NCI-H2227 (cell line): ENCODE results near the gene FAM174C.

Experiments used
- DNase-seq: peaks from one replicate; lab custom pipeline; 2025; ENCODE audit not compliant: unreplicated experiment; lab: John Stamatoyannopoulos, UW

FAM174C gene

GRCh38 chr19:1249990-1250436 lies 25.3 kb upstream of the FAM174C start:
- no peak for DNase-seq

GRCh38 chr19:1250437-1251260 lies 24.7 kb upstream of the FAM174C start:
- peak; percentile 92 for DNase-seq

- DNase-seq: peak; percentile 68
Measured at GRCh38 chr19:1251330-1252220, 23.8 kb upstream of the FAM174C start.

- no peak for DNase-seq
Measured at GRCh38 chr19:1252221-1252820, 23.0 kb upstream of the FAM174C start.

- DNase-seq: no peak
Measured at GRCh38 chr19:1252821-1253513, 22.4 kb upstream of the FAM174C start.

- no peak for DNase-seq
Measured at GRCh38 chr19:1253514-1254080, 21.7 kb upstream of the FAM174C start.

- DNase-seq: no peak
Measured at GRCh38 chr19:1254081-1254527, 21.2 kb upstream of the FAM174C start.

GRCh38 chr19:1254530-1255185 lies 20.7 kb upstream of the FAM174C start:
- no peak for DNase-seq

- DNase-seq: no peak
Measured at GRCh38 chr19:1255186-1256161, 19.9 kb upstream of the FAM174C start.

GRCh38 chr19:1256646-1257474 lies 18.5 kb upstream of the FAM174C start:
- no peak for DNase-seq

- DNase-seq: no peak
Measured at GRCh38 chr19:1257475-1258162, 17.7 kb upstream of the FAM174C start.

GRCh38 chr19:1258163-1258492 lies 17.2 kb upstream of the FAM174C start:
- no peak for DNase-seq

- no peak for DNase-seq
Measured at GRCh38 chr19:1258707-1259205, 16.6 kb upstream of the FAM174C start.

- DNase-seq: peak; percentile 47
Measured at GRCh38 chr19:1259206-1259875, 16.0 kb upstream of the FAM174C start.

GRCh38 chr19:1259876-1260748 lies 15.2 kb upstream of the FAM174C start:
- DNase-seq: no peak
